Activated CD8-positive, alpha-beta memory T cell treated with anti-CD3 and anti-CD28 coated beads for 4 hours (primary cell): ENCODE data around the gene TCL1A.
"Not testable (repeated sequence)": the region's sequence is repeated elsewhere in the genome, so short reads cannot be mapped to it uniquely, and the experiment has no call there.

Experiments used
- DNase-seq, 2 donors: peaks; one replicate each; pipeline ENCODE4 v3.0.0-alpha.2; 2020; ENCODE audit warnings: low read depth in 2 of 2

TCL1A gene

DNA sequence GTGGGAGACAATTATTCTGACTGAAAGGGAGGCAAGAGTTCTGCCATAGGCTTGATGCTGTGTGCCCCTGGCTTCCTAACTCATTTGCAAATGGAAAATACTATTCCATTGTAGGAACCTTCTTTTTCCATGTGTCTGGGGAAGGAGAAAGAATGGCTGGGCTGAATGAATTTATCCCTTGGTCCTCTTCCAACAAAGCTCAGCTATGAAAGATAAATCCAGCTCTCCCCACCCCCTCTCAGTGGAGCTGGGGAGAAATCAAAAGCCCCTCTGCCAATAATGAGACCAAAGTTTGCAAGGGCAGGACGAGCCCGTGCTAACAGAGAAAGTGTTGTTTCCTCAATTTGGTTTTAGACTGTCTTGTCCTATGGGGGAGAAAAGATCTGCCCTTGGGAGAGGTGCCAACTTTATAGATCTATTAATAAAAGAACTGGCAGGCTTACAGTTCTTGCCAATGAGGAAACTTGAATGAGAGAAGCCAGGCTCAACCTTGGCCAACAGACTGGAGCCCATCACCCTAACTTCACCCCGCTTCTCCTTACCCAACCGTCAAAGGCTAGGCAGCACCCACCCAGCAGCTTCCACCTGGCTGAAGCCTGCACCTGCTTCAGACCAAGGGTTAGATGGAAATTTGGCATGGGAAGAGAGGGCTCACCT lies 36.6 kb downstream of the TCL1A start:
- DNase-seq = no peak

DNA sequence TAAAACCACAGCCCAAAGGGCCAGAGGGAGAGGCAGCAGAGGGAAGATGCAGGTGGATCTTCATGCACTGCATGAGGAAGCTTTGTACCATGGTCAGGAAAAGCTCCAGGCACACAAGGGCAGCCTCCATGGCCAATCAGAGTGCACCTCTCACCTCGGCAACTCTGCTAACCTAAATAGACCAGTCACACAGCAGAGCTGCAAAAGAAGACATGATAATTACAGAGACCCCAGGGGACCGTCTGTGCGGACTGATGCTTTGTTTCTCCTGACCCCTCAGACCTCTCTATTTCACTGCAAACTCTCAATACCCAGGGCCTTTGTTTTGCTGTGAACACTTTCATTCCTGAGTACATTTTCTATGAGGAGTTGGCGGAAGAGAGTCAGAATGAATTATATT lies 38.4 kb downstream of the TCL1A start:
- no peak for DNase-seq

DNA sequence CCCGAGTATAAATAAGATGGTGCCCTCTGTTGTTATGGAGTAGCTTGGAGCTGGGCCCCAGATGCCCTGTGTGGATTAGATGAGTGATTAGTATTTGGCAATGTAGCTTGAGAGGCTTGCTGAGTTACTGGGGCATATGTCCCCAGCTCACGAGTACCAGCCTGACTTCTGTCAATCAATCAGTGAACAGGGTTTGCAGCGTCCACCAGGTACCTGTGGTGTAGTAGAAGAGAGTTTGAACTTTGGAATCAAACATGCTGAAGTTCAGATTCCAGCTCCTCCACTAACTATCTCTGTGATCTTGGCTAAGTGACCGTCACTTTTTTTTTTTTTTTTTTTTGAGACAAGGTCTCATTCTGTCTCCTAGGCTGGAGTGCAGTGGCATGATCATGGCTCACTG lies 39.3 kb downstream of the TCL1A start:
- no peak for DNase-seq

DNA sequence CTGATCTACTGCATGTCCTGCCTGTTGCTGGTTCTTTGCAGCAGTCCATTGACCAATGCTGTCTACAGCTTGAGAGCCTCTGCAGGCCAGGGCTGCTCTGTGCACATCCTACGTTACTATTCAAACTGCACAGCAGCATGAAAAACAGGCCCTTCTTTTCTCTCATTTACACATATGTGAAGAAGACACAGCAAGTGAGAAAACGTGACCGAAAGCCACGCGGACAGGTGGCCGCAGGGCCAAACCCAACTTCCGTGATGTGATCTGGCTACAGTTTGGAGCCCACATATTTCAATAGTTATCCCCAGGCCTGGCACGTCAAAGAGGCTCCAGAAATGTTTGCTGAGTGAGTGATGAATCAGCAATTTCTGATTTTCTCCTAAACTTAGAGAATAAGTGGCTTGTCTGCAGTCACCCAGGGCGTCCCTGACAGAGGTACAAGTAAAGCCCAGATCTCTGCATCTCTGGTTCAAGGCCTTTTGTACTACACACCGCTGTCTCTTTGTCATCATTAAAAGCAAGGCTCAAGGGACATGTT lies 45.6 kb downstream of the TCL1A start:
- no peak for DNase-seq

DNA sequence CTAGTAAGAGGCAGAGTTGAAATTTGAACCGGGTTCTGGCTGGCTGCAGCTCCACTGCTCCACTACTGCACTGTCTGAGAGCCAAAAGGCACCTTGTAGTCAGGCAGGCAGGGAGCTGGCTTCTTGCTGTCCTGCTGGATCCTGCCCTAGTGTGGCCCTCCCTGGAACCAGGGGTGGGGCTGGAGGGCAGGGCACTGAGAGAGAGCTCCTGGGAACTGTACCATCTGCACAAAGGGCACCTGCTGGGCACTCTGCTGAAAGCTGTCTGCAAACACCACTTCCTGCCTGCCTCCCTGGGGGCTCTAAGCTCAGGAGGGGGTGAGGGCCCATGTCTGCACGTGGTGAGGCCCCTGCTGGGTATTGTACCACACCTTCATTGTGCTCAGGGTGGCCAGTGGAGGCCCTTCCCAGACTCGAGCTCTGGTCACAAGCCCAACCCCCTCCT lies 46.7 kb downstream of the TCL1A start:
- DNase-seq = no peak

DNA sequence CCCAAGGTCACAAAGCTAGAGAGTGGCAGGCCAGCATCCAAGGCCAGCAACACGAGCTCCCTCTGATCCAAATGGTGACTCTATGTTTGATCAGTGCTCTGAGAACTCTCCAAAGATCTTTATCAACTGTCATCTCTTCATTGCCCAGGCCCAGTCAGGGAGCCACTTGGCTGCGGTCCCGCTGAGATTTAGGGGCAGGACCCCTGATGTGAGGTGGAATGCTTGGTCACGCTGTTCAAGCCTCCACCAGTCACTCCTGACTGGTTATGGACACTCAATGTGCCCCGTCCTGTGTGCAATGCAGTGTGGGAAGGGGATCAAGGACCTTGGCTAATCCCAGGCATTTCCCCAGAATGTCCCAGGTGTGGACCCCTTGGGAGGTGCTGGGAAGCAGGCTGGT lies 47.5 kb downstream of the TCL1A start:
- no peak for DNase-seq

DNA sequence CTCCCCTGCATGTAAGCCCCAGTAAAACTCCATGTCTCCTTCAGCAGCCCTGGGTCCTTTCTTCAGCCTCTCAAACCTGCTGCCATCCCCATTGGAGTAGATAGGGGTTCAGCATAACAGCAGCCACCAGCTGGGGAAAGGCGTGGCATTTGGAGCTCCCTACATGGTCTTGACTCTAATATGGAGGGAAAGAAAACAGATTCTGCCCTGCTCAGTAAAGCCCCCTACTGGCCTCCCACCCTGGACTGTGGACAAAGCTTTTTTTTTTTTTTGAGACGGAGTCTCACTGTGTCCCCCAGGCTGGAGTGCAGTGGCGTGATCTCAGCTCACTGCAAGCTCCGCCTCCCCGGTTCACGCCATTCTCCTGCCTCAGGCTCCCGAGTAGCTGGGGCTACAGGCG lies 48.4 kb downstream of the TCL1A start:
- not testable (repeated sequence) for DNase-seq

DNA sequence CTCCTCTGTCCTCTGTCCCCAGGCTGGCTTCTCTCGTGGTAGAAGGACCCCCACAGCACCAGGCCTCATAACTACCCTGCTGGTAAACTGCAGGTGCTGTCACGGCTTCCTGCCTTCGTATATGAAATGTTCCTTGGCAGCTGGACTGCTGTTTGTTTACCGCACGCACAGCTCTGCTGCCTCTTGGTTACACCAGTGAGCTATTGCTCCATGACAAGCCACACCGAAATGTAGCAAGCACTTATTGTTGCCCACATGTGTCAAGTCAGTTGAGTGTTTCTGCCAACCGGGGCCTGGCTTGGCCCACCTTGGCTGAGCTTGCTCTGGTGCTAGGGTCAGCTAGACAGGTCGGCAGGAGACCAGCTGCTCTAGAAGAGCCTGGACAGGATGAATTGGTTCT lies 49.4 kb downstream of the TCL1A start:
- no peak for DNase-seq

DNA sequence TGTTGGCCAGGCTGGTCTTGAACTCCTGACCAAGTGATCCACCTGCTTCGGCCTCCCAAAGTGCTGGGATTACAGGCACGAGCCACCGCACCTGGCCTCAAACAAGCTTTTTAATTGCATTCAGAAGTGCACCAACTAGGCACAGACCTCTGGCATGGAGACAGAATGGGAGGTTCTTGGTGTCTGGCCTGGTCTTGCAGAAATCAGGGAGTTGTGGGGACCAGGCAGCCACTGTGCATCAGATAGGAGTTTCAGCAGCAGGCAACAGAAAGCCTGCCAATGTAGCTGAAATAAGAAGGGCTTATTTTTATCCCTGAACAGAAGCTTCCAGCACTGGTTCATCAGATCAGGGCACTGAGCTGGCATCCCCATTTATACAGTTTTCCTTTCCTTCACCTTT lies 49.9 kb downstream of the TCL1A start:
- DNase-seq = no peak

DNA sequence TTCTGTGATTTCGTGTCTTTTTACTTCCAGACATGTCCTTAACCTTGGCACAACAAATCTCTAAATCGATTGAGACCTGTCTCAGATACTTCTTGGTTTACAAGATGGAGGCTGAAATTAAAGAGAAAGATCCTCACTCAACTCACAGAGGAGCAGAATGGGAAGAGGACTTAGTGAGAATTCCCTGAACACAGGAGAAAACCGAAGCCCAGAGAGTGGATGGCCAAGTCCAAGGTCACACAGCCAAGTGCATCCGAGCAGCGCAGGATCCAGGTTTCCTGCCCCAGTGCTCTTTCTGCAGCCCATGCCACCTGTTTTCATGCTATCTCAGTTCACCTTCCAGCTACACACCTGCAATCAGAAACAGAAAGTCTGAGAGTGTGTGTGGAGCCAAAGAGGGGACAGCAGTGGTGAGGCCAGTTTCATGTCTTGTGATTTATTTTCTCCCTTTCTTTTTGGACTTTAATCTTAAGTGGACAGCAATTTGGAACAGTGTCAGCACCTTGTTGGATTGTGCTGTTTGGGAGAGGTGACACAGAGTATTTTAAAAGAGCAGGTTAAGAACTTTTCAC lies 50.6 kb downstream of the TCL1A start:
- DNase-seq = no peak

DNA sequence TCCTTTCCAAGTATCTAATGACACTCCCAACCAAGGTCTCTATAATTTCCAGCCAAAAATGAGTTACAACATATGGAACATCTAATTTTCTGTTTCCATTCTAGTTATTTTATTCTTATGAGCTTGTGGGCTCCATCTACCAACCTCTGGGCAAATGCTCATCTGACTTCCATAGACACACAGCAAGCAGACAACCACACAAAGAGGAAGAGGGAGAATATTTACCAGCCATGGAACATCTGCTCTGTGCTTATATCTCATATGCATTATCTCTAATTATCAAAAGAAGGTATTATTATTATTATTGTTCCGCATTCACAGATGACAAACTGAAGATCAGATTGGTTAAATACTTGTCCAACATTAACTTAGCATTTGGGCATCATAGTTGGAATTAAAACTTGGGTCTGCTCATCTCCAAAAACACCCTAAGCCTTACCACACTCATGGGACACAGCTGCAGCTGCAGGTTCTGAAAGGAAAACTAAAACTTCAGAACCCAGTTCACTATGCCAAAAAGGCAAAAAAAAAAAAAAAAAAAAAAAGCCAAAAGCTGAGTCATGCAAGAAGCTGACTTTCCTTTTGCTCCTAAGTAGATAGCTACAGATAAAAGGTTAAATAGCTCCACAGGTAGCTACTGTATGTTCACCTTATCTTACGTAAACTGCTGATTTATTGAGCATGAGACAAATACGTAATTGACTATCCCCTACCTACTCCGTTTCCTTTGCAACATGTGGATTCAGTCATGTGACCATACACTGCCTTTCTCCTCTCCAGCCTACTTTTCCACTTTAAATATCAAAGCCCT lies 51.3 kb downstream of the TCL1A start:
- no peak for DNase-seq

DNA sequence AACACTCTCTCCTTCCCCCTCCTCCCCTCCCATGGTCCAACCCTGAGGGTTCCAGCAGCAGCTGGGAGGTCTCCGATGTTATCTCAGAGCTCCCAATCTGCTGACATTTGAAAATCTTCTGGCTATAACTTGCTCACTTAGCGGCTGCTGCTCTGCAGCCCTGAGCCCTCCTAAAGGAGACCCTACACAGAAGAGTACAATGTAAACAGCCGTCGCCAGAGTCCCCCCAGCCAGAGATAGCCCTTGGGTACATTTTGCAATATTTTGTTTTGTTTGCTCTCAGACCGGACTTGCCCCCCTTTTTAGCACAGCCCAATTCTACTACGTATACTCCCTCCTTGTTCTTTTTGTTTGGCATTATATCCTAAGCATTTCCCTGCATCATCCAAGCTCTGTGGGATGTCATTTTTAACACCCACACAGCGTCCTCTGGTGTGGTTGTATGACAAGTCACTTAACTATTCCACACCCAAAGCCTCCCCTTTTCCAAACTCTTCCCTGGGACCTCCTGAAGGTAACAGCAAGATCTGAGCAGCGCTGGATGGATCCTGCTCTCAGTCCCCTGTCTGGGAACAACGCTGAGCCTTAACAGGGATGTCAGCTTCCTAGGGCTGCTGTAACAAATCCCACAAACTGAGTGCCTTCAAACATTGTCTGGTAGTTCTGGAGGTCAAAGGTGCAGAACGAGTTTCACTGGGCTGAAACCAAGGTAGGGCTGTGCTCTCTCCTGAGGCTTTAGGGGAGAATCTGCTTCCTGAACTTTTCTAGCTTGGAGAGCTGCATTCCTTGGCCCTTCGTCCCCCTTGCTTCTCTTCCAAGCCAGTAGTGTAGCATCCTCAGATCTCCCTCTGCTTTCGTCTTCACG lies 53.0 kb downstream of the TCL1A start:
- no peak for DNase-seq

DNA sequence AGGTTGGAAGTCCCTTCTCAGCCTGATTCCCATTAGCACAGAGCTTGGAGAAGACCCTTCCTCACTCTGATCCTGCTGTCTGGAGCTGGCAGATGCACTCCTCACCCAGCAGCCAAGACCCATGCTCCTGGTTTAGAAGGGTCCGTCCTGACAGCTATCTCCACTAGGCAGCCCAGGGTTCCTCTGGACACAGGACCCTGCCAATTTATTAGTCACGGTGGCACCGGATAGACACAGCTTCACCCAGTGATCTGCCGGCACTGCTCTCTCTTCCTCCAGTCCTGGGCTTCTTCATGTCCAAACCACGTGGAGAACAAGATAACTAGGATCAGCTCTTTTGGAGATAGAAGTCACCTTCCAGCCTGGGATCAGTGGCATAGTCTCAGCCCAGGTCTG lies 53.9 kb downstream of the TCL1A start:
- no peak for DNase-seq
